ENCODE measurements around the gene GALNT2. TPM values are rescaled to one million over a fixed set of nuclear protein-coding genes. Genes with fewer than 3 reads are reported as not detected.

Gene GALNT2
- polyA plus RNA-seq, 1 donor, result 62.2 TPM

GRCh38 chr1:230091473-230092231, 24.6 kb downstream of the GALNT2 start:
- no peak for DNase-seq (ENCODE audit: low read depth)

GRCh38 chr1:230094746-230095145, 27.7 kb downstream of the GALNT2 start:
- no peak for DNase-seq (ENCODE audit: low read depth)

- no peak for DNase-seq (ENCODE audit: low read depth)
Observed at GRCh38 chr1:230095938-230096337, 28.9 kb downstream of the GALNT2 start.

- no peak for DNase-seq (ENCODE audit: low read depth)
Observed at GRCh38 chr1:230097370-230097769, 30.3 kb downstream of the GALNT2 start.

GRCh38 chr1:230098723-230099122, 31.7 kb downstream of the GALNT2 start:
- DNase-seq (ENCODE audit: low read depth), result no peak

- no peak for DNase-seq (ENCODE audit: low read depth)
Observed at GRCh38 chr1:230099465-230099864, 32.4 kb downstream of the GALNT2 start.

GRCh38 chr1:230100932-230101331, 33.9 kb downstream of the GALNT2 start:
- no peak for DNase-seq (ENCODE audit: low read depth)

- no peak for DNase-seq (ENCODE audit: low read depth)
Observed at GRCh38 chr1:230101556-230101955, 34.5 kb downstream of the GALNT2 start.

- DNase-seq (ENCODE audit: low read depth), result no peak
Observed at GRCh38 chr1:230102046-230102445, 35.0 kb downstream of the GALNT2 start.

- DNase-seq (ENCODE audit: low read depth), result no peak
Observed at GRCh38 chr1:230102472-230102871, 35.4 kb downstream of the GALNT2 start.

GRCh38 chr1:230103306-230104173, 36.5 kb downstream of the GALNT2 start:
- no peak for DNase-seq (ENCODE audit: low read depth)

GRCh38 chr1:230104395-230105244, 37.6 kb downstream of the GALNT2 start:
- DNase-seq (ENCODE audit: low read depth), result no peak

GRCh38 chr1:230105245-230105753, 38.3 kb downstream of the GALNT2 start:
- no peak for DNase-seq (ENCODE audit: low read depth)

GRCh38 chr1:230105754-230106625, 39.0 kb downstream of the GALNT2 start:
- DNase-seq (ENCODE audit: low read depth), result no peak

- no peak for DNase-seq (ENCODE audit: low read depth)
Observed at GRCh38 chr1:230107941-230108340, 40.9 kb downstream of the GALNT2 start.

GRCh38 chr1:230108580-230108979, 41.5 kb downstream of the GALNT2 start:
- DNase-seq (ENCODE audit: low read depth), result no peak

- DNase-seq (ENCODE audit: low read depth), result no peak
Observed at GRCh38 chr1:230109066-230109465, 42.0 kb downstream of the GALNT2 start.

GRCh38 chr1:230109895-230110667, 43.0 kb downstream of the GALNT2 start:
- no peak for DNase-seq (ENCODE audit: low read depth)

GRCh38 chr1:230110971-230111370, 43.9 kb downstream of the GALNT2 start:
- no peak for DNase-seq (ENCODE audit: low read depth)

GRCh38 chr1:230112131-230112701, 45.2 kb downstream of the GALNT2 start:
- DNase-seq (ENCODE audit: low read depth), result no peak
